GM23248 (cell line): Measurements from ENCODE around the gene HELLS. TPM values are rescaled to one million over a fixed set of nuclear protein-coding genes. Genes with fewer than 3 reads are reported as not detected.

Experiments used
- DNase-seq: peaks from one replicate; pipeline ENCODE4 v3.0.0-alpha.2; 2015
- H2AFZ ChIP-seq: fragments of 200-600 bp; sonication (generic); 2 replicates; pipeline ENCODE4 v1.6.1; 2016; ENCODE audit warnings: antibody characterized with exemption
- H3F3A ChIP-seq: fragments of 200-600 bp; sonication (generic); 2 replicates; pipeline ENCODE4 v1.6.1; 2016; ENCODE audit warnings: mild to moderate bottlenecking, antibody characterized with exemption, mixed run types; ENCODE audit not compliant: insufficient read depth
- H3K27ac ChIP-seq: fragments of 200-600 bp; sonication (generic); 2 replicates; pipeline ENCODE4 v1.5.1; 2016; ENCODE audit warnings: mild to moderate bottlenecking
- H3K27me3 ChIP-seq: fragments of 200-600 bp; sonication (generic); replicated peaks from 2 replicates; pipeline ENCODE4 v1.6.1; 2016; ENCODE audit warnings: mild to moderate bottlenecking; ENCODE audit not compliant: insufficient read depth
- H3K36me3 ChIP-seq: fragments of 200-600 bp; sonication (generic); 2 replicates; pipeline ENCODE4 v1.6.1; 2016; ENCODE audit warnings: low read depth, mild to moderate bottlenecking
- H3K4me1 ChIP-seq: fragments of 200-600 bp; sonication (generic); 2 replicates; pipeline ENCODE4 v1.6.1; 2016; ENCODE audit warnings: mild to moderate bottlenecking; ENCODE audit not compliant: insufficient read depth
- H3K4me2 ChIP-seq: fragments of 200-600 bp; sonication (generic); one replicate; pipeline ENCODE4 v1.6.1; 2016; ENCODE audit warnings: mild to moderate bottlenecking; ENCODE audit not compliant: unreplicated experiment
- H3K4me3 ChIP-seq: fragments of 200-600 bp; sonication (generic); 2 replicates; pipeline ENCODE4 v1.5.1; 2016; ENCODE audit warnings: mild to moderate bottlenecking
- H3K79me2 ChIP-seq: fragments of 200-600 bp; sonication (generic); 2 replicates; pipeline ENCODE4 v1.6.1; 2016; ENCODE audit warnings: mild to moderate bottlenecking; ENCODE audit not compliant: insufficient read depth
- H3K9ac ChIP-seq: fragments of 200-600 bp; sonication (generic); 2 replicates; pipeline ENCODE4 v1.6.1; 2016; ENCODE audit warnings: mild to moderate bottlenecking
- H3K9me2 ChIP-seq: fragments of 200-600 bp; sonication (generic); 2 replicates; pipeline ENCODE4 v1.6.1; 2016; ENCODE audit warnings: mixed run types, mild to moderate bottlenecking, moderate library complexity; ENCODE audit not compliant: insufficient read depth
- H3K9me3 ChIP-seq: fragments of 200-600 bp; sonication (generic); one replicate; pipeline ENCODE4 v1.6.1; 2017; ENCODE audit warnings: low read depth
- H4K20me1 ChIP-seq: fragments of 200-600 bp; sonication (generic); 2 replicates; pipeline ENCODE4 v1.6.0; 2016; ENCODE audit not compliant: insufficient read depth
- EZH2 ChIP-seq: fragments of 200-600 bp; sonication (generic); IDR thresholded peaks from 2 replicates; pipeline ENCODE4 v1.6.1; 2018; ENCODE audit warnings: antibody characterized with exemption, mild to moderate bottlenecking; ENCODE audit not compliant: insufficient read depth, poor library complexity, severe bottlenecking
- EZH2phosphoT487 ChIP-seq: fragments of 200-600 bp; sonication (generic); IDR thresholded peaks from 2 replicates; pipeline ENCODE4 v1.6.1; 2018; ENCODE audit warnings: antibody characterized with exemption, moderate library complexity, mild to moderate bottlenecking, low read depth; ENCODE audit not compliant: insufficient read depth
- WGBS, 2 experiments: methylation state at CpG; one replicate each; pipeline ENCODE4 v1.1.6; 2015 to 2017; ENCODE audit warnings: low lambda C conversion rate in 2 of 2, low coverage in 1 of 2; ENCODE audit errors: missing lambda C conversion rate in 2 of 2; 5-methylcytosine and 5-hydroxymethylcytosine counted together
- in situ Hi-C: fragments of 300-500 bp; cut with MboI; formaldehyde crosslinking; loops from 2 replicates; pipeline ENCODE4 v1.15.0; 2020
- polyA plus RNA-seq: library from polyadenylated mRNA; unstranded; fragments of >200 nt; fragmentation: Nextera tagmentation; extraction: Ambion mirVana; gene quantifications from 2 replicates; pipeline ENCODE4 v1.2.1, GENCODE V29; 2016
- total RNA-seq: library from RNA; depleted of rRNA; stranded (reverse); fragments of >200 nt; shearing (Covaris generic); gene quantifications from 2 replicates; pipeline ENCODE4 v1.2.3, GENCODE V29; 2014

Gene HELLS
- total and polyA plus RNA-seq, 2 experiments from 2014 or later: 20.3 to 32.3 TPM

- 63 to 70% methylated on average over 8 of the region's 8 CpGs for WGBS, 2 experiments
- no peak overlapping the region for H3K4me2 ChIP-seq
- no peaks in the 10 kb centered on the region for H3F3A ChIP-seq
- H3K4me1 ChIP-seq: no peaks in the 10 kb centered on the region
- no peak for DNase-seq
- no peak overlapping the region for H3K9ac ChIP-seq
- no peaks in the 10 kb centered on the region for H3K27me3 ChIP-seq
- no peaks in the 10 kb centered on the region for H3K36me3 ChIP-seq
- no peak overlapping the region for H3K27ac ChIP-seq
- in situ Hi-C loops: loop anchor here (25.0 kb wide), 1 partner anchor 972 kb away; no protein-coding TSS in a partner anchor
- no peaks in the 10 kb centered on the region for H3K9me3 ChIP-seq
- H3K79me2 ChIP-seq: no peaks in the 10 kb centered on the region
- H4K20me1 ChIP-seq: no peaks in the 10 kb centered on the region
- H3K4me3 ChIP-seq: no peak overlapping the region
- no peak overlapping the region for H2AFZ ChIP-seq
- TF ChIP-seq EZH2: no peak
- no peak for TF ChIP-seq EZH2phosphoT487
- H3K9me2 ChIP-seq: no peaks in the 10 kb centered on the region
These were observed 94.3 kb downstream of the HELLS start for GRCh38 chr10:94639902-94640301.

GRCh38 chr10:94640562-94640961 lies 95.0 kb downstream of the HELLS start:
- Histone ChIP-seq H3K9me2 (no peaks in the 10 kb centered on the region), H3K27ac (no peak overlapping the region), H3K27me3 (no peaks in the 10 kb centered on the region), H3K9ac (no peak overlapping the region), H3F3A (no peaks in the 10 kb centered on the region), H3K36me3 (no peaks in the 10 kb centered on the region), H4K20me1 (no peaks in the 10 kb centered on the region), H3K9me3 (no peaks in the 10 kb centered on the region), H3K4me3 (no peak overlapping the region), H2AFZ (no peak overlapping the region), H3K4me2 (no peak overlapping the region), H3K4me1 (no peaks in the 10 kb centered on the region), H3K79me2 (no peaks in the 10 kb centered on the region)
- no peak for DNase-seq
- TF ChIP-seq EZH2phosphoT487: no peak
- TF ChIP-seq EZH2: no peak
- 30 to 41% methylated on average over 3 of the region's 3 CpGs for WGBS, 2 experiments
- in situ Hi-C loops: loop anchor here (25.0 kb wide), 1 partner anchor 972 kb away; no protein-coding TSS in a partner anchor

GRCh38 chr10:94641480-94641879 lies 95.9 kb downstream of the HELLS start:
- Histone ChIP-seq H3K27me3 (no peaks in the 10 kb centered on the region), H3K36me3 (no peaks in the 10 kb centered on the region), H3K9me3 (no peaks in the 10 kb centered on the region), H3K9ac (no peak overlapping the region), H3K27ac (no peak overlapping the region), H3K79me2 (no peaks in the 10 kb centered on the region), H3K4me1 (no peaks in the 10 kb centered on the region), H3K4me2 (no peak overlapping the region), H2AFZ (no peak overlapping the region), H4K20me1 (no peaks in the 10 kb centered on the region), H3K9me2 (no peaks in the 10 kb centered on the region), H3K4me3 (no peak overlapping the region), H3F3A (no peaks in the 10 kb centered on the region)
- in situ Hi-C loops: loop anchor here (25.0 kb wide), 1 partner anchor 971 kb away; no protein-coding TSS in a partner anchor
- TF ChIP-seq EZH2phosphoT487 (no peak), EZH2 (no peak)
- no peak for DNase-seq
- WGBS, 2 experiments: 42 to 44% methylated on average over 4 of the region's 4 CpGs

- no peaks in the 10 kb centered on the region for H3K79me2 ChIP-seq
- WGBS, 2 experiments: 28 to 33% methylated on average over 1 of the region's 1 CpG
- H3K4me3 ChIP-seq: no peak overlapping the region
- in situ Hi-C loops: loop anchor here (25.0 kb wide), 1 partner anchor 968 kb away; no protein-coding TSS in a partner anchor
- no peaks in the 10 kb centered on the region for H3K9me3 ChIP-seq
- no peak overlapping the region for H2AFZ ChIP-seq
- no peak overlapping the region for H3K27ac ChIP-seq
- H3K27me3 ChIP-seq: no peaks in the 10 kb centered on the region
- H3K9ac ChIP-seq: no peak overlapping the region
- H4K20me1 ChIP-seq: no peaks in the 10 kb centered on the region
- no peaks in the 10 kb centered on the region for H3K36me3 ChIP-seq
- H3K4me2 ChIP-seq: no peak overlapping the region
- H3K4me1 ChIP-seq: no peaks in the 10 kb centered on the region
- no peaks in the 10 kb centered on the region for H3F3A ChIP-seq
- H3K9me2 ChIP-seq: no peaks in the 10 kb centered on the region
- no peak for DNase-seq
- TF ChIP-seq EZH2 (no peak), EZH2phosphoT487 (no peak)
These were observed 98.8 kb downstream of the HELLS start for GRCh38 chr10:94644352-94644751.
